ENCODE results near the gene CNPY1. TPM values are rescaled to one million over a fixed set of nuclear protein-coding genes. Genes with fewer than 3 reads are reported as not detected.

Gene CNPY1
- total and polyA plus RNA-seq, 2 of the 8 experiments (the other 6 are each of a cell fraction or from before 2014, with no cell fraction given): not detected

DNA sequence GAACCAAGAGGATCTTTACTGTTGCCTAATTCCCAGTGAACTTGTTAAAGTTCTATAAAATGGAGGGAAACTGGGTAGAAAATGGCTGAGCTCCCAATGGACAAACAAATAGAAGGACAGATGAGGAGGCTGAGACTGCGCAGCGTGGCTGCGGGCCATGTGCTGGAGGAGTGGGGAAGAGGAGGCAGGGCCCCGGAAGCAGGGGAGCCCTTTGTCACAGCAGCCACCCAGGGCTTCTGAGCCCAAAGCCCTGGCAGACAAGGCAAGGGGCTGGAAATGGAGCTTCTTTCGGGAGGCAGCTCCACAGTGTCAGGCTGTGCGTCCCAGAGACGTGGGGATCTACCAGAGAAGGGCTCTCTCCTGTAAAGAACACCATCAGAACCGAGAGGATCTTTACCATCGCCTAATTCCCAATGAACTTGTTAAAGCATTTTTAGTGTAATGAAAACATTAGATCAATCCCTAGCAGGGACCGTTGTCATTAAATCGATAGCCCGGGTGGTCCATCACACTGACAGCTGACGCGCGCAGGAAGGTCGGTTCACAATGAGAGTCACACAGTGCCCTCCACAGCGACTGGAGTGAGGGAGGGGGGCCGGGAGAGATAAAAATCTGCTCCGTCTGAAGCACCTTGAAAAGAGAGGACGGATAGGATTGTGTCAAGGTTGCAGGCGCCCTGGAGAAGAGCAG is 14.0 kb upstream of the CNPY1 start (continued):
- TF ChIP-seq CBX5 (IDR thresholded peaks at IDR 0.05; ENCODE audit: low read depth, low read length): no peak
- TF ChIP-seq SIRT6 (IDR thresholded peaks at IDR 0.05; ENCODE audit: low read length): no peak

All from H1 (cell line).